Measurements from ENCODE around the gene IL10RB. TPM values are rescaled to one million over a fixed set of nuclear protein-coding genes. Genes with fewer than 3 reads are reported as not detected.
"Not testable (repeated sequence)": the region's sequence is repeated elsewhere in the genome, so short reads cannot be mapped to it uniquely, and the experiment has no call there.

The IL10RB gene
- total and polyA plus RNA-seq, 10 donors = 25.4 to 89.7 (median 55.3) TPM

DNA sequence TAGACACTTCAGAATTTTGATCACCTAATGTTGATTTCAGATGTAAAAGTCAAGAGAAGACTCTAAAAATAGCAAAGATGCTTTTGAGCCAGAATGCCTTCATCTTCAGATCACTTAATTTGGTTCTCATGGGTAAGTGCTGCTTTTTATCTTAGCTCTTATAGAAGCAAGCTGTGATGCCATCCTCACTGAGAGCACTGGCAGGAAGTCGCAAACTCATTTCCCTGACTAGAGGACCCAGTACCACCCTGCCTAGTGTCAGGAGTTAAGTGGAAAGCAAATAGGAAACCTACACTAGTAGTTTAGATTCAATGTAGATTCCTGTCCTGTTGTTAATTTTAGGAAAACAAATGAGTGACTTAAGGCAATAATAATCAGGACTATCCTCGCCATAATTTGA, 24.3 kb upstream of the IL10RB start:
- H3K27me3 ChIP-seq (replicated peaks in 1 of 7) = no peaks in the 10 kb centered on the region
- H3K4me1 ChIP-seq = peaks cover 4 to 91% (median 68%) of the 10 kb centered on the region in 6 donors
- H3K27ac ChIP-seq = peak overlapping the region in 3 of 8 donors; percentile 3 to 52 (median 37)
- 68 to 78% (median 72%) methylated on average over 2 of the region's 2 CpGs for WGBS, 5 donors
- H3K4me3 ChIP-seq = no peak overlapping the region
- H3K9me3 ChIP-seq = no peaks in the 10 kb centered on the region
- peaks cover 3 to 64% (median 31%) of the 10 kb centered on the region in 6 donors for H3K36me3 ChIP-seq
- TF ChIP-seq, protein P1, sequence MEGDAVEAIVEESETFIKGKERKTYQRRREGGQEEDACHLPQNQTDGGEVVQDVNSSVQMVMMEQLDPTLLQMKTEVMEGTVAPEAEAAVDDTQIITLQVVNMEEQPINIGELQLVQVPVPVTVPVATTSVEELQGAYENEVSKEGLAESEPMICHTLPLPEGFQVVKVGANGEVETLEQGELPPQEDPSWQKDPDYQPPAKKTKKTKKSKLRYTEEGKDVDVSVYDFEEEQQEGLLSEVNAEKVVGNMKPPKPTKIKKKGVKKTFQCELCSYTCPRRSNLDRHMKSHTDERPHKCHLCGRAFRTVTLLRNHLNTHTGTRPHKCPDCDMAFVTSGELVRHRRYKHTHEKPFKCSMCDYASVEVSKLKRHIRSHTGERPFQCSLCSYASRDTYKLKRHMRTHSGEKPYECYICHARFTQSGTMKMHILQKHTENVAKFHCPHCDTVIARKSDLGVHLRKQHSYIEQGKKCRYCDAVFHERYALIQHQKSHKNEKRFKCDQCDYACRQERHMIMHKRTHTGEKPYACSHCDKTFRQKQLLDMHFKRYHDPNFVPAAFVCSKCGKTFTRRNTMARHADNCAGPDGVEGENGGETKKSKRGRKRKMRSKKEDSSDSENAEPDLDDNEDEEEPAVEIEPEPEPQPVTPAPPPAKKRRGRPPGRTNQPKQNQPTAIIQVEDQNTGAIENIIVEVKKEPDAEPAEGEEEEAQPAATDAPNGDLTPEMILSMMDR (IDR thresholded peaks at IDR 0.05 in 8 of 11, conservative IDR thresholded peaks at IDR 0.05 in 3 of 11) = no peak
- no peak for TF ChIP-seq POLR2A (IDR thresholded peaks at IDR 0.05)
- no peak for TF ChIP-seq POLR2AphosphoS5 (IDR thresholded peaks at IDR 0.05)
- no peak for DNase-seq
- intact Hi-C loops (cut with DNase I; ENCODE audit: low total_unique reads) = no loop called here

DNA sequence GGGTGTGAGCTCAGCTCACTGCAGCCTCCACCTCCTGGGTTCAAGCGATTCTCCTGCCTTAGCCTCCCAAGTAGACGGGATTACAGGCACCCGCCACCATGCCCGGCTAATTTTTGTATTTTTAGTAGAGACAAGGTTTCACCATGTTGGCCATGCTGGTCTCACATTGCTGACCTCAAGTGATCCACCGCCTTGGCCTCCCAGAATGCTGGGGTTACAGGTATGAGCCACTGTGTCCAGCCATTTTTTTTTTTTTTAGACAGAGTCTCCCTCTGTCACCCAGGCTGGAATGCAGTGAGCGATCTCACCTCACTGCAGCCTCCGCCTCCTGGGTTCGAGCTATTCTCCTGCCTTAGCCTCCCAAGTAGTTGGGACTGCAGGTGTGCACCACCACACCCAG, 23.3 kb upstream of the IL10RB start:
- H3K9me3 ChIP-seq; DNase-seq; H3K27me3 ChIP-seq (replicated peaks in 1 of 7); H3K4me3 ChIP-seq; intact Hi-C loops (cut with DNase I; ENCODE audit: low total_unique reads): not testable (repeated sequence)
- Histone ChIP-seq H3K27ac (peak overlapping the region in 2 of 8 donors; percentile 69 to 78), H3K36me3 (peaks cover 3 to 65% (median 41%) of the 10 kb centered on the region in 6 donors), H3K4me1 (peaks cover 4 to 91% (median 60%) of the 10 kb centered on the region in 6 donors)
- WGBS, 5 donors = 96 to 100% (median 97%) methylated on average over 8 of the region's 8 CpGs

DNA sequence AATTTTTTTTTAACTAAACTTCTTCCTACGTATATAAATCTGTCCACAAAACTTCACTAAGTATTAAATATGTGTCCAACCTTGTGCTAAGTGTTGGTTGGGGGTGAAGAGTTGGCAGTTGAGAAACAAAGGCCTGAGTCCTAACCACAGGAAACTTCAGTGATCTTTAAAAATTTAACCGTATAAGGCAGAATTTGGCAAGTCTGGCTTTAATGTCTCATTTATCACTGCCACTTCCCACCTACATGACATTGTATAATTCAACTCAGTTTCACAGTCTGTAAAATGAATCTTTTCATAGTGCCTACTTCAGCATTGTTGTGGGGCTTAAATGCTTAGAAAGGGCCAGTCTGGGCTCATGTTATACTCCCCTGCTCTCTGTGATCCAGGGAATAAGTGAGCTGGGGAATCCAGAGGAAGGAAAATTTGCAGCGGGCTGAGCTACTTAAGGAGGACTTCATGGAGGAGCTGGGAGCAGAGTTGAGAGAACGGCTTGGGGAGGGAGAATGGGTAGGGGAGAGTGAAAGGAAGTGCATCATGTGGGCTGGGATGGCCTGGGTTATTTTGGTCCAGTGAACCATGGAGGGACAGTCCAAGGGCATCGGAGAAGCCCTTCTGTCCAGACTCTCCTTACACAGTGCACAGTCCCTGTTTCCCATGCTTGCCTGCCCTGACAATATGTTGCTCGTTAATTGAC, 21.9 kb upstream of the IL10RB start:
- Histone ChIP-seq H3K4me3 (no peak overlapping the region), H3K9me3 (no peaks in the 10 kb centered on the region), H3K27ac (peak overlapping the region in 7 of 8 donors; percentile 42 to 78 (median 69)), H3K4me1 (peaks cover 1 to 87% (median 47%) of the 10 kb centered on the region in 6 donors), H3K27me3 (replicated peaks in 1 of 7) (no peaks in the 10 kb centered on the region), H3K36me3 (peaks cover 3 to 75% (median 52%) of the 10 kb centered on the region in 6 donors)
- TF ChIP-seq POLR2A (IDR thresholded peaks at IDR 0.05) (no peak), POLR2AphosphoS5 (IDR thresholded peaks at IDR 0.05) (no peak)
- TF ChIP-seq, protein P1 (IDR thresholded peaks at IDR 0.05 in 8 of 11, conservative IDR thresholded peaks at IDR 0.05 in 3 of 11) = no peak
- intact Hi-C loops (cut with DNase I; ENCODE audit: low total_unique reads) = no loop called here
- DNase-seq = no peak
- 35 to 52% (median 43%) methylated on average over 6 of the region's 6 CpGs for WGBS, 5 donors

DNA sequence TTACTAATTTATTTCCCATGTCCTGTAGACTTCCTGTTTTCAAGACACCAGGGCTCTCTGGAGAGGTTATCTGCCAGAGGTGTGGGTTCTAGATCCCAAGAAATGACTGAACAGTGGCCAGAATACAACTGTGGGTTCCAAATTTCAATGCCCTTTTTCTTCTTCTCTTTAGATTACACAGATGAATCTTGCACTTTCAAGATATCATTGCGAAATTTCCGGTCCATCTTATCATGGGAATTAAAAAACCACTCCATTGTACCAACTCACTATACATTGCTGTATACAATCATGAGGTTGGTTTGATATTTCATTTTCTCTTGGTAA, 21.4 kb upstream of the IL10RB start:
- Histone ChIP-seq H3K27ac (peak overlapping the region in 7 of 8 donors; percentile 42 to 78 (median 69)), H3K27me3 (replicated peaks in 1 of 7) (no peaks in the 10 kb centered on the region), H3K4me1 (peaks cover 0 to 88% (median 43%) of the 10 kb centered on the region in 6 donors), H3K36me3 (peaks cover 3 to 80% (median 57%) of the 10 kb centered on the region in 6 donors), H3K4me3 (no peak overlapping the region), H3K9me3 (no peaks in the 10 kb centered on the region)
- WGBS, 5 donors = 46 to 73% (median 58%) methylated on average over 2 of the region's 2 CpGs
- intact Hi-C loops (cut with DNase I; ENCODE audit: low total_unique reads) = no loop called here
- TF ChIP-seq, protein P1 (IDR thresholded peaks at IDR 0.05 in 8 of 11, conservative IDR thresholded peaks at IDR 0.05 in 3 of 11) = no peak
- TF ChIP-seq POLR2A (IDR thresholded peaks at IDR 0.05) (no peak), POLR2AphosphoS5 (IDR thresholded peaks at IDR 0.05) (no peak)
- no peak for DNase-seq

Data from spleen (tissue), 11 donors.